GM12892 (cell line): Measurements from ENCODE around the gene PDPK1.
"Not testable (repeated sequence)": the region's sequence is repeated elsewhere in the genome, so short reads cannot be mapped to it uniquely, and the experiment has no call there.

Experiments
- DNase-seq: peaks from one replicate; pipeline ENCODE4 v3.0.0; 2011; ENCODE audit not compliant: insufficient read length
- FAIRE-seq: peaks from 2 replicates; lab custom pipeline; 2011; peaks lifted over from hg19 to GRCh38; lab: Jason Lieb, UNC
- POLR2A ChIP-seq: IDR thresholded peaks from 2 replicates; pipeline ENCODE4 v1.6.1; 2011; ENCODE audit warnings: low read depth, low read length, control low read depth
- POLR2AphosphoS5 ChIP-seq: IDR thresholded peaks from 2 replicates; pipeline ENCODE4 v1.6.1; 2011; ENCODE audit warnings: low read depth, low read length, control low read depth
- TAF1 ChIP-seq: IDR thresholded peaks from 2 replicates; pipeline ENCODE4 v1.6.1; 2011; ENCODE audit warnings: low read depth, mild to moderate bottlenecking, control low read depth, low read length, borderline replicate concordance

The PDPK1 gene

GRCh38 chr16:2528161-2529060 lies 9.4 kb upstream of the PDPK1 start:
- DNase-seq, result no peak
- FAIRE-seq, result no peak
- TF ChIP-seq TAF1 (no peak), POLR2AphosphoS5 (no peak; the same call in 1 of the 2 replicates), POLR2A (no peak)

GRCh38 chr16:2529061-2529931 lies 8.5 kb upstream of the PDPK1 start:
- FAIRE-seq (no peak), DNase-seq (no peak)
- TF ChIP-seq POLR2A, result 0 out of 2 replicates have a peak, but pooled peaks have one; percentile 9
- TF ChIP-seq POLR2AphosphoS5, result no peak

- DNase-seq, result no peak
- TF ChIP-seq TAF1, result no peak
- 0 out of 2 replicates have a peak, but pooled peaks have one; percentile 6 for TF ChIP-seq POLR2A
- FAIRE-seq, result no peak
These were observed 7.7 kb upstream of the PDPK1 start for GRCh38 chr16:2529961-2530628.

- TF ChIP-seq POLR2AphosphoS5 (no peak), TAF1 (no peak), POLR2A (no peak)
- no peak for DNase-seq
- FAIRE-seq, result no peak
These were observed 7.0 kb upstream of the PDPK1 start for GRCh38 chr16:2530629-2531318.

GRCh38 chr16:2531371-2531695 lies 6.5 kb upstream of the PDPK1 start, which contains the start of gene CEMP1:
Gene CEMP1, minus strand, starts transcription at chr16:2531408. Its CDS starts 335 bp downstream, at chr16:2531073.
- no peak for TF ChIP-seq TAF1
- TF ChIP-seq POLR2A, result no peak
- no peak for TF ChIP-seq POLR2AphosphoS5
- FAIRE-seq, result no peak
- DNase-seq, result no peak

GRCh38 chr16:2531696-2532493 lies 5.9 kb upstream of the PDPK1 start:
- FAIRE-seq, result peak; percentile 100
- peak; percentile 86 for TF ChIP-seq POLR2A
- peak; percentile 32; the same call in 1 of the 2 replicates for TF ChIP-seq TAF1
- TF ChIP-seq POLR2AphosphoS5, result peak; percentile 73; the same call in 1 of the 2 replicates
- peak; percentile 99 for DNase-seq

- TF ChIP-seq POLR2A (no peak), POLR2AphosphoS5 (peak; percentile 2; the same call in 1 of the 2 replicates)
- peak; percentile 56 for DNase-seq
- FAIRE-seq, result peak; percentile 96
These were observed 5.2 kb upstream of the PDPK1 start for GRCh38 chr16:2532494-2533141.

- not testable (repeated sequence) for DNase-seq, FAIRE-seq
These were observed 4.6 kb upstream of the PDPK1 start for GRCh38 chr16:2533142-2533755.

GRCh38 chr16:2533912-2534311 lies 3.9 kb upstream of the PDPK1 start:
- TF ChIP-seq TAF1 (no peak), POLR2AphosphoS5 (no peak), POLR2A (no peak)
- FAIRE-seq (no peak), DNase-seq (no peak)

GRCh38 chr16:2534335-2534734 lies 3.5 kb upstream of the PDPK1 start:
- FAIRE-seq, DNase-seq: not testable (repeated sequence)
